ENCODE measurements around the gene PIP4P1. TPM values are rescaled to one million over a fixed set of nuclear protein-coding genes. Genes with fewer than 3 reads are reported as not detected.

The PIP4P1 gene
- total and polyA plus RNA-seq, 10 of the 15 experiments (the other 5 are each of a cell fraction or from before 2014, with no cell fraction given): 19.1 to 47.4 (median 39.7) TPM

DNA sequence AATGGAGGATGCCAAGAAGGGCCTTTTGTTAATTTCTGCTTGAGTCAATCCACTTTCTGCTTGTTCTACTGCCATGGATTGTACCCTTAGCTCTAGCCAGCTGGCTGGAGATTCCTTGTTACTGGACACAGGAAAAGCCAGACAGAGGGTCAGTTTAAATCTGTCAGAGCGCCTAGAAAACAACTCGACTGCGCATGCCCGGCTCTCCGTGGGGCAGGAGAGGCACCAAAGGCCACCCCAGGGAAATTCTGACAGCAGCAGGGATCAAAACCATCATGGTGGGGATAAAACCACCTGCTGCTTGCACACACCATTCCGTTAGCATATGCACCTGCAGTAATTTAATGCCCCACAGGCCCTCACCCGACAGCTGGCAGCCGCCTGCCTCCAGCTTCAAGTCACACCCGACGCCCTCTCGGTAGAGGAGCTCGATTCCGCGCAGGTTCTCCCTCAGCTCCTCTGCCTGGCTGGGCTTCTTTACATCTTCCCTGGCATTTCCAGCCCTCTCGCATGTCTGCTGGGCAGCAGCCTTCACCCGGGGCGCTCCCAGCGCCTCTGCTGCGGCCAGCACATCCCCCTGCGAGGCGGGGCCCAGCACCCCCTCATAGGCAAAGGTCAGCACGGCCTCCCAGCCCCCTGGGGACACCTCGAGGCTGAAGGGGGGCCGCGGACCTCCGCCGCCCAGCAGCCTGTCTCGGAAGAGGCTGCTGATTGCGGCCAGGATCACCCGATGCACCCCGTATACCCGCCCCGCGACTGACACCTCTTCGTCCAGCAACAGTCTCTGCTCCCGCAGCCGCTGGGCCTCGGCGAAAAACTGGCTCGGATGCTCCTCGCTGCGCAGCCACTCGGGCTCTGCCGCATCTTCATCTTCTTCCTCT is 26.3 kb downstream of the PIP4P1 start:
- ChIA-PET POLR2A (no interaction called here), SMC1A (ENCODE audit: uncharacterized antibody, unreplicated experiment) (interaction anchor here (0.5 to 1.5 kb wide), 2 partner anchors 107 to 1078 kb away, joined by 3 to 4 read pairs; no protein-coding TSS in a partner anchor), CTCF (interaction anchor here (1.0 to 1.3 kb wide), 2 partner anchors 12 to 256 kb away, joined by 3 read pairs; no protein-coding TSS in a partner anchor), RAD21 (ENCODE audit: unreplicated experiment) (no interaction called here)
- Histone ChIP-seq H3K4me1 (ENCODE audit: control insufficient read depth, insufficient read depth, low read length) (no peaks in the 10 kb centered on the region), H3K4me2 (ENCODE audit: control insufficient read depth, insufficient read depth) (no peak overlapping the region), H3K4me3 (no peak overlapping the region), H3K9ac (ENCODE audit: control insufficient read depth, insufficient read depth, low read length) (no peak overlapping the region), H2AFZ (ENCODE audit: control insufficient read depth, low read depth, low read length) (no peak overlapping the region), H3K27me3 (replicated peaks in 1 of 2; ENCODE audit: control insufficient read depth in 2 of 2, insufficient read depth in 2 of 2, low read length in 1 of 2) (no peaks in the 10 kb centered on the region), H3K27ac (ENCODE audit: control insufficient read depth, insufficient read depth) (no peak overlapping the region), H3K9me3 (replicated peaks; ENCODE audit: control insufficient read depth, insufficient read depth, low read length) (no peaks in the 10 kb centered on the region; the same call in 2 of the 3 replicates), H3K36me3 (ENCODE audit: control insufficient read depth in 2 of 2, insufficient read depth in 2 of 2, low read length in 1 of 2) (no peaks in the 10 kb centered on the region), H4K20me1 (ENCODE audit: control insufficient read depth, insufficient read depth) (no peaks in the 10 kb centered on the region), H3K79me2 (ENCODE audit: control insufficient read depth, insufficient read depth, low read length) (no peaks in the 10 kb centered on the region)
- FAIRE-seq: no peak
- in situ Hi-C loops (cut with MboI) (no loop called here), intact Hi-C loops (cut with micrococcal nuclease; ENCODE audit: unreplicated experiment) (no loop called here)
- DNase-seq (ENCODE audit: low read depth, low spot score): no peak
- 88% methylated on average over 40 of the region's 44 CpGs for WGBS (ENCODE audit: insufficient coverage, insufficient replicate concordance, low lambda C conversion rate, missing lambda C conversion rate)
- BruUV-seq (replicated peaks): no TSS peak
- no peak for ATAC-seq
- TF ChIP-seq, protein P1, sequence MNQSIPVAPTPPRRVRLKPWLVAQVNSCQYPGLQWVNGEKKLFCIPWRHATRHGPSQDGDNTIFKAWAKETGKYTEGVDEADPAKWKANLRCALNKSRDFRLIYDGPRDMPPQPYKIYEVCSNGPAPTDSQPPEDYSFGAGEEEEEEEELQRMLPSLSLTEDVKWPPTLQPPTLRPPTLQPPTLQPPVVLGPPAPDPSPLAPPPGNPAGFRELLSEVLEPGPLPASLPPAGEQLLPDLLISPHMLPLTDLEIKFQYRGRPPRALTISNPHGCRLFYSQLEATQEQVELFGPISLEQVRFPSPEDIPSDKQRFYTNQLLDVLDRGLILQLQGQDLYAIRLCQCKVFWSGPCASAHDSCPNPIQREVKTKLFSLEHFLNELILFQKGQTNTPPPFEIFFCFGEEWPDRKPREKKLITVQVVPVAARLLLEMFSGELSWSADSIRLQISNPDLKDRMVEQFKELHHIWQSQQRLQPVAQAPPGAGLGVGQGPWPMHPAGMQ (IDR thresholded peaks at IDR 0.05; ENCODE audit: borderline replicate concordance): no peak
- TF ChIP-seq, protein P2, sequence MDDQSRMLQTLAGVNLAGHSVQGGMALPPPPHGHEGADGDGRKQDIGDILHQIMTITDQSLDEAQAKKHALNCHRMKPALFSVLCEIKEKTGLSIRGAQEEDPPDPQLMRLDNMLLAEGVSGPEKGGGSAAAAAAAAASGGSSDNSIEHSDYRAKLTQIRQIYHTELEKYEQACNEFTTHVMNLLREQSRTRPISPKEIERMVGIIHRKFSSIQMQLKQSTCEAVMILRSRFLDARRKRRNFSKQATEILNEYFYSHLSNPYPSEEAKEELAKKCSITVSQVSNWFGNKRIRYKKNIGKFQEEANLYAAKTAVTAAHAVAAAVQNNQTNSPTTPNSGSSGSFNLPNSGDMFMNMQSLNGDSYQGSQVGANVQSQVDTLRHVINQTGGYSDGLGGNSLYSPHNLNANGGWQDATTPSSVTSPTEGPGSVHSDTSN (IDR thresholded peaks at IDR 0.05; ENCODE audit: insufficient replicate concordance, low read depth, low read length): no peak
- TF ChIP-seq, protein P3, sequence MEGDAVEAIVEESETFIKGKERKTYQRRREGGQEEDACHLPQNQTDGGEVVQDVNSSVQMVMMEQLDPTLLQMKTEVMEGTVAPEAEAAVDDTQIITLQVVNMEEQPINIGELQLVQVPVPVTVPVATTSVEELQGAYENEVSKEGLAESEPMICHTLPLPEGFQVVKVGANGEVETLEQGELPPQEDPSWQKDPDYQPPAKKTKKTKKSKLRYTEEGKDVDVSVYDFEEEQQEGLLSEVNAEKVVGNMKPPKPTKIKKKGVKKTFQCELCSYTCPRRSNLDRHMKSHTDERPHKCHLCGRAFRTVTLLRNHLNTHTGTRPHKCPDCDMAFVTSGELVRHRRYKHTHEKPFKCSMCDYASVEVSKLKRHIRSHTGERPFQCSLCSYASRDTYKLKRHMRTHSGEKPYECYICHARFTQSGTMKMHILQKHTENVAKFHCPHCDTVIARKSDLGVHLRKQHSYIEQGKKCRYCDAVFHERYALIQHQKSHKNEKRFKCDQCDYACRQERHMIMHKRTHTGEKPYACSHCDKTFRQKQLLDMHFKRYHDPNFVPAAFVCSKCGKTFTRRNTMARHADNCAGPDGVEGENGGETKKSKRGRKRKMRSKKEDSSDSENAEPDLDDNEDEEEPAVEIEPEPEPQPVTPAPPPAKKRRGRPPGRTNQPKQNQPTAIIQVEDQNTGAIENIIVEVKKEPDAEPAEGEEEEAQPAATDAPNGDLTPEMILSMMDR (IDR thresholded peaks at IDR 0.05 in 2 of 3, conservative IDR thresholded peaks at IDR 0.05 in 1 of 3; ENCODE audit: control insufficient read depth in 2 of 3, extremely low read depth in 1 of 3, insufficient read depth in 1 of 3, low read depth in 3 of 3, low read length in 3 of 3): no peak
- TF ChIP-seq CREM (IDR thresholded peaks at IDR 0.05; ENCODE audit: low read depth) (no peak), POU2F2 (IDR thresholded peaks at IDR 0.05; ENCODE audit: borderline replicate concordance, low read depth, low read length) (no peak), RAD21 (IDR thresholded peaks at IDR 0.05; ENCODE audit: insufficient read depth, low read depth, low read length) (no peak), RFX5 (IDR thresholded peaks at IDR 0.05; ENCODE audit: low read depth, low read length) (no peak), EED (IDR thresholded peaks at IDR 0.05; ENCODE audit: low read depth) (no peak)
- TF ChIP-seq, protein P4, sequence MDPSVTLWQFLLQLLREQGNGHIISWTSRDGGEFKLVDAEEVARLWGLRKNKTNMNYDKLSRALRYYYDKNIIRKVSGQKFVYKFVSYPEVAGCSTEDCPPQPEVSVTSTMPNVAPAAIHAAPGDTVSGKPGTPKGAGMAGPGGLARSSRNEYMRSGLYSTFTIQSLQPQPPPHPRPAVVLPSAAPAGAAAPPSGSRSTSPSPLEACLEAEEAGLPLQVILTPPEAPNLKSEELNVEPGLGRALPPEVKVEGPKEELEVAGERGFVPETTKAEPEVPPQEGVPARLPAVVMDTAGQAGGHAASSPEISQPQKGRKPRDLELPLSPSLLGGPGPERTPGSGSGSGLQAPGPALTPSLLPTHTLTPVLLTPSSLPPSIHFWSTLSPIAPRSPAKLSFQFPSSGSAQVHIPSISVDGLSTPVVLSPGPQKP (IDR thresholded peaks at IDR 0.05; ENCODE audit: low read depth, low read length): no peak
- TF ChIP-seq, protein P5, sequence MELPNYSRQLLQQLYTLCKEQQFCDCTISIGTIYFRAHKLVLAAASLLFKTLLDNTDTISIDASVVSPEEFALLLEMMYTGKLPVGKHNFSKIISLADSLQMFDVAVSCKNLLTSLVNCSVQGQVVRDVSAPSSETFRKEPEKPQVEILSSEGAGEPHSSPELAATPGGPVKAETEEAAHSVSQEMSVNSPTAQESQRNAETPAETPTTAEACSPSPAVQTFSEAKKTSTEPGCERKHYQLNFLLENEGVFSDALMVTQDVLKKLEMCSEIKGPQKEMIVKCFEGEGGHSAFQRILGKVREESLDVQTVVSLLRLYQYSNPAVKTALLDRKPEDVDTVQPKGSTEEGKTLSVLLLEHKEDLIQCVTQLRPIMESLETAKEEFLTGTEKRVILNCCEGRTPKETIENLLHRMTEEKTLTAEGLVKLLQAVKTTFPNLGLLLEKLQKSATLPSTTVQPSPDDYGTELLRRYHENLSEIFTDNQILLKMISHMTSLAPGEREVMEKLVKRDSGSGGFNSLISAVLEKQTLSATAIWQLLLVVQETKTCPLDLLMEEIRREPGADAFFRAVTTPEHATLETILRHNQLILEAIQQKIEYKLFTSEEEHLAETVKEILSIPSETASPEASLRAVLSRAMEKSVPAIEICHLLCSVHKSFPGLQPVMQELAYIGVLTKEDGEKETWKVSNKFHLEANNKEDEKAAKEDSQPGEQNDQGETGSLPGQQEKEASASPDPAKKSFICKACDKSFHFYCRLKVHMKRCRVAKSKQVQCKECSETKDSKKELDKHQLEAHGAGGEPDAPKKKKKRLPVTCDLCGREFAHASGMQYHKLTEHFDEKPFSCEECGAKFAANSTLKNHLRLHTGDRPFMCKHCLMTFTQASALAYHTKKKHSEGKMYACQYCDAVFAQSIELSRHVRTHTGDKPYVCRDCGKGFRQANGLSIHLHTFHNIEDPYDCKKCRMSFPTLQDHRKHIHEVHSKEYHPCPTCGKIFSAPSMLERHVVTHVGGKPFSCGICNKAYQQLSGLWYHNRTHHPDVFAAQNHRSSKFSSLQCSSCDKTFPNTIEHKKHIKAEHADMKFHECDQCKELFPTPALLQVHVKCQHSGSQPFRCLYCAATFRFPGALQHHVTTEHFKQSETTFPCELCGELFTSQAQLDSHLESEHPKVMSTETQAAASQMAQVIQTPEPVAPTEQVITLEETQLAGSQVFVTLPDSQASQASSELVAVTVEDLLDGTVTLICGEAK (IDR thresholded peaks at IDR 0.05; ENCODE audit: borderline replicate concordance): no peak
